Gastroesophageal sphincter (tissue), 4 donors: ENCODE results near the gene KCTD21. TPM values are rescaled to one million over a fixed set of nuclear protein-coding genes. Genes with fewer than 3 reads are reported as not detected.

Source experiments
- ATAC-seq: fragments of 150-250 bp; one replicate; pipeline ENCODE4 v1.9.1; 2016; ENCODE audit warnings: mild to moderate bottlenecking, moderate library complexity
- H3K27ac ChIP-seq, 4 donors: fragments of 200-600 bp; sonication (generic) in 3 of 4; 1 replicate in 3 of 4; 2 replicates in 1 of 4; pipeline ENCODE4 v1.5.1; 2016 to 2019
- H3K27me3 ChIP-seq: fragments of 200-600 bp; sonication (generic); one replicate; pipeline ENCODE4 v1.5.1; 2019
- H3K36me3 ChIP-seq, 2 donors: fragments of 200-600 bp; sonication (generic); one replicate each; pipeline ENCODE4 v1.5.1; 2019; ENCODE audit warnings: control low read depth in 1 of 2
- H3K4me1 ChIP-seq, 3 donors: fragments of 200-600 bp; sonication (generic); 1 replicate in 2 of 3; 2 replicates in 1 of 3; pipeline ENCODE4 v1.5.1; 2016 to 2019; ENCODE audit warnings: control low read depth in 2 of 3
- H3K4me3 ChIP-seq, 2 donors: fragments of 200-600 bp; sonication (generic); one replicate each; pipeline ENCODE4 v1.5.1; 2019; ENCODE audit warnings: mild to moderate bottlenecking in 1 of 2, moderate library complexity in 1 of 2
- H3K9me3 ChIP-seq, 3 donors: fragments of 200-600 bp; sonication (generic); one replicate each; pipeline ENCODE4 v1.5.1; 2017 to 2019; ENCODE audit warnings: control low read depth in 2 of 3
- EP300 ChIP-seq: sonication (generic); formaldehyde crosslinking; IDR thresholded peaks from one replicate; pipeline ENCODE4 v1.6.1; 2017; ENCODE audit warnings: antibody characterized with exemption, mild to moderate bottlenecking
- POLR2A ChIP-seq, 2 donors: fragments of 450-650 bp; IDR thresholded peaks; one replicate each; pipeline ENCODE4 v1.6.1; 2017; ENCODE audit warnings: antibody characterized with exemption in 2 of 2, mild to moderate bottlenecking in 2 of 2, moderate library complexity in 1 of 2
- POLR2AphosphoS5 ChIP-seq: sonication (generic); formaldehyde crosslinking; IDR thresholded peaks from one replicate; pipeline ENCODE4 v1.6.1; 2017; ENCODE audit warnings: antibody characterized with exemption
- WGBS, 2 donors: methylation state at CpG; one replicate each; pipeline ENCODE4 v1.1.5; 2018; ENCODE audit warnings: low coverage in 1 of 2; 5-methylcytosine and 5-hydroxymethylcytosine counted together
- total RNA-seq, 4 donors: library from RNA; depleted of rRNA; stranded (reverse); fragments of >200 nt; gene quantifications; one replicate each; pipeline ENCODE4 v1.1.0, GENCODE V29; 2016
- TF ChIP-seq, protein P1 (sequence below), 4 experiments: fragments of 200-600 bp in 2 of 4; fragments of 450-650 bp in 2 of 4; sonication (generic) in 1 of 4; IDR thresholded peaks; one replicate each; pipeline ENCODE4 v1.5.1; 2017 to 2019; ENCODE audit warnings: antibody characterized with exemption in 4 of 4, mild to moderate bottlenecking in 2 of 4, moderate library complexity in 2 of 4

Gene KCTD21
- total RNA-seq, 4 donors from 2014 or later = 5.7 to 18.6 (median 9.9) TPM

DNA sequence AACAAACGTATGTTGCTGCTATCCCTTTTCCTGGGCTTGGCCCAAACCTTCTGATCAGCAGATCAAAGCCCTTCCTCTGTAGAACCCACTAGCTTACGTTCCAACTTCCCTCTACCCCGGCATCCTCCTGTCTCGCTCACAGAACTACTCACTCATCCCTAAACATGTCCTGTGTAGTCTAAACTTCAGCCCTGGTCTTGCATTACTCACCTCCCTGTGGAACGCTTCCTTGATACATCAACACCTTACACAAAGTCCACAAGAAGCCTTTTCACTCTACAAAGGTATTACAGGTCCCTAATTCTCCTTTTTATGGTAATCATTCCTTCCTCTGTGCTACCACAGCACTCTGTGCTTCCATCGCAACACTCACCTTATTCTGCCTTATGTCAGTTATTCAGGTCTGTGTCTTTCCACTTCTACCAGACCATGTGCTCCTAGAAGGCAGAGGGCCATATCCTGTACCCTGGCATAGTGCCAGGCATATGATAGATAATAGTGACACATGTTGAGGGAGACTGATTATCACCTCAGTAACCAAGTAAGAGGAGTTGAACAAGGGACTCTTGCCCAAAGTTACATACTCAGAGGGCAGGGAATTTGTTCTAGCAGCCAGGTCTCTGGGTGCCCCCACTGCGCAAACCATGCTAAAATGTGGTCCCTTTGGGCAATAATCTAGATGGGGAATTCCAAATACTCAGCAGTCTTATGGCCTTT is 41.9 kb upstream of the KCTD21 start:
- no peak overlapping the region for H3K27ac ChIP-seq
- ATAC-seq = no peak

DNA sequence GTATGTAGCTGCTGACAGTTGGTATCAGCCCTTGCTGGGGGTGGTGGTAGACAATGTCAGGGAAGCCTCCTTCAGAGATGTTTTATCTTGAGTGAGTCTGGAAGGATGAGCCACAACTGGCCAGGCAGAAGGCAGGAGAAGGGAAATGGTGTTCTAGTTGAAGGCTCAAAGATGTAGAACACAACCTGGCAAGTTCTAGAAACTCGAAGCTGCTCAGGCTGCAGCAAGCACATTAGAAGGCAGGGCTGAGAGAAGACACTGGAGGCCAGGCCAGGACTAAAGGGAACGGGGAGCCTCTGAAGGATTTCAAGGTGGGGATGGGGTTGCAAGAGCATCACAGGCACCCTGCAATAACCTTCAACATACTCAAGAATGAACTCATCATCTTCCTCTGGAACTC is 40.7 kb upstream of the KCTD21 start:
- 88 to 100% methylated on average over 1 to 2 of the region's 2 CpGs for WGBS, 2 donors
- ATAC-seq = no peak
- Histone ChIP-seq H3K4me3 (no peak overlapping the region), H3K36me3 (peaks cover 0 to 27% of the 10 kb centered on the region in 2 donors), H3K27me3 (no peaks in the 10 kb centered on the region), H3K9me3 (no peaks in the 10 kb centered on the region), H3K4me1 (peaks cover 0 to 51% (median 14%) of the 10 kb centered on the region in 3 donors), H3K27ac (no peak overlapping the region)
- TF ChIP-seq EP300 = no peak
- TF ChIP-seq, protein P1, sequence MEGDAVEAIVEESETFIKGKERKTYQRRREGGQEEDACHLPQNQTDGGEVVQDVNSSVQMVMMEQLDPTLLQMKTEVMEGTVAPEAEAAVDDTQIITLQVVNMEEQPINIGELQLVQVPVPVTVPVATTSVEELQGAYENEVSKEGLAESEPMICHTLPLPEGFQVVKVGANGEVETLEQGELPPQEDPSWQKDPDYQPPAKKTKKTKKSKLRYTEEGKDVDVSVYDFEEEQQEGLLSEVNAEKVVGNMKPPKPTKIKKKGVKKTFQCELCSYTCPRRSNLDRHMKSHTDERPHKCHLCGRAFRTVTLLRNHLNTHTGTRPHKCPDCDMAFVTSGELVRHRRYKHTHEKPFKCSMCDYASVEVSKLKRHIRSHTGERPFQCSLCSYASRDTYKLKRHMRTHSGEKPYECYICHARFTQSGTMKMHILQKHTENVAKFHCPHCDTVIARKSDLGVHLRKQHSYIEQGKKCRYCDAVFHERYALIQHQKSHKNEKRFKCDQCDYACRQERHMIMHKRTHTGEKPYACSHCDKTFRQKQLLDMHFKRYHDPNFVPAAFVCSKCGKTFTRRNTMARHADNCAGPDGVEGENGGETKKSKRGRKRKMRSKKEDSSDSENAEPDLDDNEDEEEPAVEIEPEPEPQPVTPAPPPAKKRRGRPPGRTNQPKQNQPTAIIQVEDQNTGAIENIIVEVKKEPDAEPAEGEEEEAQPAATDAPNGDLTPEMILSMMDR (IDR thresholded peaks at IDR 0.05) = no peak
- no peak for TF ChIP-seq POLR2A (IDR thresholded peaks at IDR 0.05)
- no peak for TF ChIP-seq POLR2AphosphoS5

More for the DNA sequence above, 41.9 kb upstream of the KCTD21 start:
- WGBS, 2 donors = 84 to 88% methylated on average over 7 of the region's 7 CpGs
- no peaks in the 10 kb centered on the region for H3K27me3 ChIP-seq
- H3K36me3 ChIP-seq = peaks cover 0 to 15% of the 10 kb centered on the region in 2 donors
- TF ChIP-seq POLR2A (IDR thresholded peaks at IDR 0.05) = no peak
- no peak for TF ChIP-seq EP300
- TF ChIP-seq POLR2AphosphoS5 = no peak
- TF ChIP-seq, protein P1 (IDR thresholded peaks at IDR 0.05) = no peak
- H3K9me3 ChIP-seq = no peaks in the 10 kb centered on the region
- H3K4me1 ChIP-seq = peaks cover 0 to 51% (median 14%) of the 10 kb centered on the region in 3 donors
- H3K4me3 ChIP-seq = no peak overlapping the region

GRCh38 chr11:78228467-78228866 is 40.0 kb upstream of the KCTD21 start:
- H3K4me3 ChIP-seq = no peak overlapping the region
- peaks cover 0 to 34% of the 10 kb centered on the region in 2 donors for H3K36me3 ChIP-seq
- H3K9me3 ChIP-seq = no peaks in the 10 kb centered on the region
- H3K27ac ChIP-seq = no peak overlapping the region
- TF ChIP-seq, protein P1 (IDR thresholded peaks at IDR 0.05) = peak in 3 of 4 experiments; percentile 52 to 72 (median 65)
- no peak for TF ChIP-seq POLR2AphosphoS5
- ATAC-seq = no peak
- H3K4me1 ChIP-seq = peaks cover 0 to 51% (median 14%) of the 10 kb centered on the region in 3 donors
- WGBS, 2 donors = no CpG with 5 or more reads among the region's 3 CpGs
- H3K27me3 ChIP-seq = no peaks in the 10 kb centered on the region

DNA sequence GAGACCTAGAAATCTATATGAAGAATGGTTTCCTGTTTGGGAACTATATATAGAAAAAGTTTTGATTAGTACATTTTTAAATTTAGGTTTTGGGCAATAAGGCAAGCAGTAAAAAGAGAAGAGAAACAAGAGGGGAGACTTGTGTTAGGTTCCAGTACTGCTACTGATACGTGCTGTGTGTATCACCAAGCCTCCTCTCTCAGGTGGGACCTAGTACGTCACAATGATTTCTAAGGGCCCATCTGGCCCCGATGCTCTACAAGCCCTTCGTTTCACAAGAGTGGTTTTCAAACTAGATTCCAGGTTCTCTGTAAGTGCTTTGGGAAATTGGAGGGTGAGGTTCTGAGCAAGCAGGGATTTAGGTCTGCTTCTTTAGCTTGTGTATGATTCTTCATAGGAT is 39.5 kb upstream of the KCTD21 start:
- ATAC-seq = no peak
- no peaks in the 10 kb centered on the region for H3K9me3 ChIP-seq
- H3K4me3 ChIP-seq = no peak overlapping the region
- TF ChIP-seq, protein P1 (IDR thresholded peaks at IDR 0.05) = no peak
- no peak for TF ChIP-seq POLR2A (IDR thresholded peaks at IDR 0.05)
- no peak for TF ChIP-seq EP300
- no peak for TF ChIP-seq POLR2AphosphoS5
- H3K27ac ChIP-seq = no peak overlapping the region
- H3K27me3 ChIP-seq = no peaks in the 10 kb centered on the region
- WGBS, 2 donors = 78 to 90% methylated on average over 4 of the region's 4 CpGs
- H3K36me3 ChIP-seq = peaks cover 0 to 39% of the 10 kb centered on the region in 2 donors
- H3K4me1 ChIP-seq = peaks cover 0 to 48% (median 14%) of the 10 kb centered on the region in 3 donors
